SK-N-SH (cell line): Measurements from ENCODE around the gene F2. TPM values are rescaled to one million over a fixed set of nuclear protein-coding genes. Genes with fewer than 3 reads are reported as not detected.

Experiments
- CTCF ChIA-PET: fragments of 300-600, 350-600 bp; formaldehyde crosslinking; extraction: SDS; loops from one replicate; lab custom pipeline; 2021; lab: Yijun Ruan, JAX
- POLR2A ChIA-PET: fragments of 350-600 bp; sonication (Branson Sonifier 250); formaldehyde crosslinking; extraction: SDS; loops from one replicate; lab custom pipeline; 2020; ENCODE audit warnings: antibody characterized with exemption, inconsistent platforms; lab: Yijun Ruan, JAX
- DNase-seq: peaks from one replicate; pipeline ENCODE4 v3.0.0; 2012
- H2AFZ ChIP-seq: fragments of 200-600 bp; sonication (generic); 2 replicates; pipeline ENCODE4 v1.8.1; 2016; ENCODE audit warnings: antibody characterized with exemption, mild to moderate bottlenecking, low read depth
- H3F3A ChIP-seq: fragments of 200-600 bp; sonication (generic); replicated peaks from 2 replicates; pipeline ENCODE3; 2016; ENCODE audit warnings: antibody characterized with exemption, mild to moderate bottlenecking; ENCODE audit not compliant: insufficient read depth
- H3K27ac ChIP-seq, 2 experiments: fragments of 200-500 bp in 1 of 2; fragments of 200-600 bp in 1 of 2; sonication (Bioruptor generic) in 1 of 2; sonication (generic), shearing (Covaris generic) in 1 of 2; 2 replicates each; pipeline versions ENCODE4 v1.5.1 to v1.6.1; 2014 to 2016; ENCODE audit warnings: low read depth in 2 of 2, inconsistent platforms in 1 of 2, low read length in 1 of 2, mild to moderate bottlenecking in 1 of 2, mixed read lengths in 1 of 2
- H3K27me3 ChIP-seq: fragments of 200-600 bp; sonication (generic), shearing (Covaris generic); 2 replicates; pipeline ENCODE4 v1.6.1; 2016; ENCODE audit warnings: mixed run types; ENCODE audit not compliant: insufficient read depth
- H3K36me3 ChIP-seq, 2 experiments: fragments of 200-500 bp in 1 of 2; fragments of 200-600 bp in 1 of 2; sonication (Bioruptor generic) in 1 of 2; sonication (generic) in 1 of 2; replicated peaks in 1 of 2; 2 replicates each; pipeline versions ENCODE3 to v1.5.1; 2014 to 2016; ENCODE audit warnings: low read length in 1 of 2, mild to moderate bottlenecking in 1 of 2; ENCODE audit not compliant: insufficient read depth in 2 of 2, control insufficient read depth in 1 of 2
- H3K4me1 ChIP-seq, 2 experiments: fragments of 200-500 bp in 1 of 2; fragments of 200-600 bp in 1 of 2; sonication (Bioruptor generic) in 1 of 2; sonication (generic), shearing (Covaris generic) in 1 of 2; 2 replicates each; pipeline versions ENCODE4 v1.5.1 to v1.6.1; 2014 to 2016; ENCODE audit warnings: low read depth in 1 of 2, low read length in 1 of 2, mixed run types in 1 of 2; ENCODE audit not compliant: insufficient read depth in 2 of 2, control insufficient read depth in 1 of 2
- H3K4me2 ChIP-seq: fragments of 200-600 bp; sonication (generic), shearing (Covaris generic); 2 replicates; pipeline ENCODE4 v1.6.1; 2017; ENCODE audit warnings: mixed run types
- H3K4me3 ChIP-seq, 2 experiments: fragments of 200-500 bp in 1 of 2; fragments of 200-600 bp in 1 of 2; sonication (Bioruptor generic) in 1 of 2; sonication (generic), shearing (Covaris generic) in 1 of 2; 2 replicates each; pipeline versions ENCODE4 v1.5.1 to v1.8.1; 2014 to 2016; ENCODE audit warnings: low read depth in 2 of 2, inconsistent platforms in 1 of 2, low read length in 1 of 2, mild to moderate bottlenecking in 1 of 2, mixed read lengths in 1 of 2, moderate library complexity in 1 of 2
- H3K79me2 ChIP-seq: fragments of 200-600 bp; sonication (generic); 2 replicates; pipeline ENCODE4 v1.8.1; 2017; ENCODE audit warnings: mild to moderate bottlenecking; ENCODE audit not compliant: insufficient read depth
- H3K9ac ChIP-seq: fragments of 200-600 bp; sonication (generic); 2 replicates; pipeline ENCODE4 v1.6.1; 2017; ENCODE audit warnings: mixed run types
- H3K9me2 ChIP-seq: fragments of 200-600 bp; sonication (generic); 2 replicates; pipeline ENCODE4 v1.6.1; 2017; ENCODE audit warnings: mixed run types
- H3K9me3 ChIP-seq: fragments of 200-600 bp; sonication (generic); 2 replicates; pipeline ENCODE4 v1.6.1; 2017; ENCODE audit warnings: mixed run types, mild to moderate bottlenecking, moderate library complexity
- H4K20me1 ChIP-seq: fragments of 200-600 bp; sonication (generic); 2 replicates; pipeline ENCODE4 v1.6.1; 2017; ENCODE audit warnings: mild to moderate bottlenecking, mixed run types; ENCODE audit not compliant: insufficient read depth
- EP300 ChIP-seq, 2 experiments: IDR thresholded peaks; 2 replicates each; pipeline versions ENCODE4 v1.4.0 to v1.6.1; 2012; ENCODE audit warnings: borderline replicate concordance in 1 of 2, low read depth in 1 of 2, low read length in 1 of 2
- EZH2phosphoT487 ChIP-seq: fragments of 200-600 bp; sonication (generic); IDR thresholded peaks from 2 replicates; pipeline ENCODE4 v1.6.1; 2017; ENCODE audit warnings: low read depth, mixed run types, mild to moderate bottlenecking, antibody characterized with exemption, moderate library complexity, borderline replicate concordance
- FOSL2 ChIP-seq: IDR thresholded peaks from 2 replicates; pipeline ENCODE4 v1.4.0; 2012; ENCODE audit warnings: low read depth, mild to moderate bottlenecking, moderate library complexity, borderline replicate concordance
- GATA2 ChIP-seq: sonication (generic); formaldehyde crosslinking; IDR thresholded peaks from 2 replicates; pipeline ENCODE4 v1.5.0; 2020; ENCODE audit warnings: mild to moderate bottlenecking, missing genetic modification reagents
- JUND ChIP-seq: IDR thresholded peaks from 2 replicates; pipeline ENCODE4 v1.4.0; 2012
- MEF2A ChIP-seq: IDR thresholded peaks from 2 replicates; pipeline ENCODE4 v1.4.0; 2012; ENCODE audit warnings: low read depth, borderline replicate concordance
- NRF1 ChIP-seq: IDR thresholded peaks from 2 replicates; pipeline ENCODE4 v1.6.1; 2012; ENCODE audit warnings: low read depth, mild to moderate bottlenecking, low read length
- PBX3 ChIP-seq: IDR thresholded peaks from 2 replicates; pipeline ENCODE4; 2012
- POLR2AphosphoS5 ChIP-seq: IDR thresholded peaks from 2 replicates; pipeline ENCODE4 v1.6.1; 2012; ENCODE audit warnings: low read depth, low read length
- RAD21 ChIP-seq: IDR thresholded peaks from 2 replicates; pipeline ENCODE4 v1.6.1; 2012; ENCODE audit warnings: mild to moderate bottlenecking, low read length
- RFX5 ChIP-seq: IDR thresholded peaks from 2 replicates; pipeline ENCODE4 v1.6.1; 2012; ENCODE audit warnings: mild to moderate bottlenecking, improper control_type of control experiment, low read length
- SIN3A ChIP-seq: IDR thresholded peaks from 2 replicates; pipeline ENCODE4 v1.6.1; 2012; ENCODE audit warnings: low read depth, mild to moderate bottlenecking, low read length, moderate library complexity, borderline replicate concordance
- TAF1 ChIP-seq: IDR thresholded peaks from 2 replicates; pipeline ENCODE4 v1.6.1; 2012; ENCODE audit warnings: low read depth, mild to moderate bottlenecking, low read length, moderate library complexity, borderline replicate concordance
- TCF12 ChIP-seq: IDR thresholded peaks from 2 replicates; pipeline ENCODE4 v1.4.0; 2012
- TEAD4 ChIP-seq: IDR thresholded peaks from 2 replicates; pipeline ENCODE4 v1.4.0; 2012; ENCODE audit warnings: mild to moderate bottlenecking, borderline replicate concordance; ENCODE audit not compliant: insufficient read depth
- WGBS: methylation state at CpG from one replicate; pipeline ENCODE4 v1.1.6; 2017; ENCODE audit warnings: low lambda C conversion rate; 5-methylcytosine and 5-hydroxymethylcytosine counted together
- polyA plus RNA-seq, 3 experiments: library from polyadenylated mRNA; depleted of rRNA; stranded (reverse); fragments of >200 nt; gene quantifications; 2 replicates each; pipeline ENCODE4 v1.2.3, GENCODE V29; 2012
- TF ChIP-seq, protein P1 (sequence below): fragments of 150-350 bp; IDR thresholded peaks from 2 replicates; pipeline ENCODE4 v1.6.1; 2017; ENCODE audit warnings: antibody characterized with exemption, low read length, low read depth, borderline replicate concordance
- TF ChIP-seq, protein P2 (sequence below): IDR thresholded peaks from 2 replicates; pipeline ENCODE4 v1.4.0; 2012; ENCODE audit warnings: low read depth, borderline replicate concordance

F2 gene
- polyA plus RNA-seq, 1 of the 3 experiments (the other 2 are of a cell fraction) = 0.07 TPM

DNA sequence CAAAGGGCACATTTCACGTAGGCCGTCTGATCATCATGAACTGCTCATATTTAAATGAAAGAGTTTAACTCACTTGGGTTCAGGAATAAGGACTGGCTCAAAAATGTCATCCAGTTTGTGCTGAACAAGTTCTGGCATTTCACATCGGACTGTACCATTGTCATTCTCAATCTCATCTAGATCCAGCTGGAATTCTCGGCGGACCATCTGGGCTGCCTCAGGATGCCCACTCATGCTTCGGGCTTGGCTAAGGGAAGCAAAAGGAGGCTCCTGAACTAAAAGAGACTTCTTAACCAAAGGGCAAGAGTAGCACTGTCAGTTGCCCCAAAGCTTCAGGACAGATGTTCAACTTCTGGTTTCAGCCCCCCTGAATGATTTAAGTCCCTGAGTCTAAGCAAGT, 40.2 kb downstream of the F2 start:
- H3K4me2 ChIP-seq = no peak overlapping the region
- TF ChIP-seq FOSL2 (no peak), PBX3 (no peak), MEF2A (no peak), EP300 (IDR thresholded peaks at IDR 0.05; ENCODE audit: borderline replicate concordance in 1 of 2, low read depth in 1 of 2, low read length in 1 of 2) (no peak)
- TF ChIP-seq, all 33 proteins: peak for 0
- H3K79me2 ChIP-seq = no peaks in the 10 kb centered on the region; the same call in 1 of the 2 replicates
- no peaks in the 10 kb centered on the region for H3K4me1 ChIP-seq
- H3K27ac ChIP-seq = no peak overlapping the region
- no peak overlapping the region for H2AFZ ChIP-seq
- no peaks in the 10 kb centered on the region for H3K9me2 ChIP-seq
- no peaks in the 10 kb centered on the region for H3K9me3 ChIP-seq
- DNase-seq = no peak
- no peaks in the 10 kb centered on the region for H3K27me3 ChIP-seq
- H4K20me1 ChIP-seq = no peaks in the 10 kb centered on the region
- 90% methylated on average over 6 of the region's 6 CpGs for WGBS
- no peak overlapping the region for H3K4me3 ChIP-seq
- H3F3A ChIP-seq = peaks cover 3% of the 10 kb centered on the region
- POLR2A ChIA-PET = no interaction called here
- no peak overlapping the region for H3K9ac ChIP-seq
- CTCF ChIA-PET = no interaction called here
- H3K36me3 ChIP-seq = peaks cover 73 to 87% of the 10 kb centered on the region in 2 experiments

DNA sequence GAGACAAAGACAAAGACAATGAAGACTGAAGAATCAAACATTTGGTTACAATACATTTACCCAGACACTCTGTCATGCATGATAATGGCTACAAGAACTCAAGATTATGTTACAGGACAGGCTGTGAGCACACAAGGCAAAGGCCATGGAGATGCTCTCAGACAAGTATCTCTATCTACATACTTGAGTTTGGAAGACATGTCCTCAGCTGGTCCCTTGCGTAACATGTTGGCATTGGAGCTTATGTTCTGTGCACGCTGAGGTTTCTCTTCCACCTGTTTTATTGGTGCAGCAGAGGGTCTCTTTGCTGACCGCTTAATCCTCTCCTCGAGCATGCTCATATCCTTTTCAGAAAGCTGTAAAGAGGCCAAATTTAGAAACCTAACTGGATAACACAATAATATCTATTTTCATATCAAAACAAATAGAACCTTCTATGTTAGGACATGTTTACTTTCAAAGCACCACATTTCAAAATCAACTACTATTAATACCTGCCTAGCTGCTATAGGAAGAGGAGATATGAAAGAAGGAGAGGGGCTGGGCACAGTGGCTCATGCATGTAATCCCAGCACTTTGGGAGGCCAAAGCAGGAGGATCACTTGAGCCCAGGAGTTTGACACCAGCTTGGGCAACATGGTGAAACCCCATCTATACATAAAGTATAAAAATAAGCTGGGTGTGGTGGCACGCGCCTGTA, 41.6 kb downstream of the F2 start:
- H3K4me2 ChIP-seq = no peak overlapping the region
- CTCF ChIA-PET = no interaction called here
- no peaks in the 10 kb centered on the region for H3K9me3 ChIP-seq
- H3K9ac ChIP-seq = no peak overlapping the region
- TF ChIP-seq MEF2A = no peak
- DNase-seq = no peak
- H4K20me1 ChIP-seq = no peaks in the 10 kb centered on the region
- POLR2A ChIA-PET = interaction anchor here (0.6 kb wide), 1 partner anchor 66 kb away, joined by 3 read pairs; no protein-coding TSS in a partner anchor
- 97% methylated on average over 6 of the region's 6 CpGs for WGBS
- H3K4me3 ChIP-seq = no peak overlapping the region
- H3K9me2 ChIP-seq = no peaks in the 10 kb centered on the region
- no peak overlapping the region for H2AFZ ChIP-seq
- H3K79me2 ChIP-seq = no peaks in the 10 kb centered on the region; the same call in 1 of the 2 replicates
- no peaks in the 10 kb centered on the region for H3K4me1 ChIP-seq
- H3F3A ChIP-seq = peaks cover 4% of the 10 kb centered on the region
- H3K36me3 ChIP-seq = peaks cover 75 to 88% of the 10 kb centered on the region in 2 experiments
- no peaks in the 10 kb centered on the region for H3K27me3 ChIP-seq
- no peak overlapping the region for H3K27ac ChIP-seq

GRCh38 chr11:46761807-46762206, 42.8 kb downstream of the F2 start:
- Histone ChIP-seq H3K79me2 (no peaks in the 10 kb centered on the region; the same call in 1 of the 2 replicates), H3K36me3 (peaks cover 78 to 91% of the 10 kb centered on the region in 2 experiments), H3K9ac (no peak overlapping the region), H3K9me3 (no peaks in the 10 kb centered on the region), H3K4me2 (no peak overlapping the region), H3K9me2 (no peaks in the 10 kb centered on the region; the same call in 1 of the 2 replicates), H4K20me1 (no peaks in the 10 kb centered on the region), H2AFZ (no peak overlapping the region), H3K27ac (no peak overlapping the region), H3K4me1 (no peaks in the 10 kb centered on the region), H3K4me3 (no peak overlapping the region), H3F3A (peaks cover 12% of the 10 kb centered on the region), H3K27me3 (no peaks in the 10 kb centered on the region)
- WGBS = 94% methylated on average over 4 of the region's 4 CpGs
- ChIA-PET CTCF (no interaction called here), POLR2A (interaction anchor here (0.6 kb wide), 1 partner anchor 69 kb away, joined by 3 read pairs; no protein-coding TSS in a partner anchor)
- TF ChIP-seq NRF1 (no peak), TEAD4 (no peak), TAF1 (no peak), RAD21 (no peak), JUND (no peak), GATA2 (CRISPR knock-in tag) (no peak), MEF2A (no peak), RFX5 (no peak), POLR2AphosphoS5 (no peak), SIN3A (no peak), EZH2phosphoT487 (no peak), TCF12 (no peak)
- TF ChIP-seq, protein P1, sequence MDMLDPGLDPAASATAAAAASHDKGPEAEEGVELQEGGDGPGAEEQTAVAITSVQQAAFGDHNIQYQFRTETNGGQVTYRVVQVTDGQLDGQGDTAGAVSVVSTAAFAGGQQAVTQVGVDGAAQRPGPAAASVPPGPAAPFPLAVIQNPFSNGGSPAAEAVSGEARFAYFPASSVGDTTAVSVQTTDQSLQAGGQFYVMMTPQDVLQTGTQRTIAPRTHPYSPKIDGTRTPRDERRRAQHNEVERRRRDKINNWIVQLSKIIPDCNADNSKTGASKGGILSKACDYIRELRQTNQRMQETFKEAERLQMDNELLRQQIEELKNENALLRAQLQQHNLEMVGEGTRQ = no peak
- TF ChIP-seq, protein P2, sequence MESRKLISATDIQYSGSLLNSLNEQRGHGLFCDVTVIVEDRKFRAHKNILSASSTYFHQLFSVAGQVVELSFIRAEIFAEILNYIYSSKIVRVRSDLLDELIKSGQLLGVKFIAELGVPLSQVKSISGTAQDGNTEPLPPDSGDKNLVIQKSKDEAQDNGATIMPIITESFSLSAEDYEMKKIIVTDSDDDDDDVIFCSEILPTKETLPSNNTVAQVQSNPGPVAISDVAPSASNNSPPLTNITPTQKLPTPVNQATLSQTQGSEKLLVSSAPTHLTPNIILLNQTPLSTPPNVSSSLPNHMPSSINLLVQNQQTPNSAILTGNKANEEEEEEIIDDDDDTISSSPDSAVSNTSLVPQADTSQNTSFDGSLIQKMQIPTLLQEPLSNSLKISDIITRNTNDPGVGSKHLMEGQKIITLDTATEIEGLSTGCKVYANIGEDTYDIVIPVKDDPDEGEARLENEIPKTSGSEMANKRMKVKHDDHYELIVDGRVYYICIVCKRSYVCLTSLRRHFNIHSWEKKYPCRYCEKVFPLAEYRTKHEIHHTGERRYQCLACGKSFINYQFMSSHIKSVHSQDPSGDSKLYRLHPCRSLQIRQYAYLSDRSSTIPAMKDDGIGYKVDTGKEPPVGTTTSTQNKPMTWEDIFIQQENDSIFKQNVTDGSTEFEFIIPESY = no peak
- DNase-seq = no peak
